Pancreas (tissue), 10 donors: ENCODE measurements around the gene EEF2K. TPM values are rescaled to one million over a fixed set of nuclear protein-coding genes. Genes with fewer than 3 reads are reported as not detected.

Source experiments
- ATAC-seq, 4 donors: fragments of 200-7000 bp; cut with Tn5 transposase; one replicate each; pipeline versions ENCODE4 v1.8.0 to v1.9.1; 2020; ENCODE audit warnings: mild to moderate bottlenecking in 4 of 4, moderate library complexity in 4 of 4
- DNase-seq, 6 donors: peaks; one replicate each; pipeline ENCODE4 v3.0.0-alpha.2; 2020
- FAIRE-seq: peaks from 2 replicates; lab custom pipeline; 2012; peaks lifted over from hg19 to GRCh38; lab: Jason Lieb, UNC
- H3K27ac ChIP-seq, 4 donors: fragments of 200-600 bp; sonication (generic); 1 replicate in 3 of 4; 2 replicates in 1 of 4; pipeline versions ENCODE4 v1.5.0 to v1.8.0; 2020
- H3K27me3 ChIP-seq, 4 donors: fragments of 200-600 bp; one replicate each; pipeline ENCODE4 v1.8.0; 2021
- H3K36me3 ChIP-seq, 3 donors: fragments of 200-600 bp; sonication (generic) in 1 of 3; one replicate each; pipeline versions ENCODE4 v1.5.0 to v1.8.0; 2020 to 2021
- H3K4me1 ChIP-seq, 3 donors: fragments of 200-600 bp; one replicate each; pipeline ENCODE4 v1.8.0; 2021
- H3K4me3 ChIP-seq, 4 donors: fragments of 200-600 bp; sonication (generic) in 2 of 4; one replicate each; pipeline versions ENCODE4 v1.5.0 to v1.8.0; 2020 to 2021
- H3K9me3 ChIP-seq, 4 donors: fragments of 200-600 bp; one replicate each; pipeline ENCODE4 v1.8.0; 2021
- CTCF ChIP-seq, 4 donors: fragments of 200-600 bp; sonication (generic) in 3 of 4; IDR thresholded peaks; one replicate each; pipeline versions ENCODE4 v1.5.0 to v1.8.0; 2021; ENCODE audit warnings: antibody characterized with exemption in 4 of 4
- WGBS, 2 donors: extraction: QIAGEN DNeasy Blood & Tissue Kit; methylation state at CpG; one replicate each; pipeline ENCODE4 v1.1.7; 2013; 5-methylcytosine and 5-hydroxymethylcytosine counted together
- intact Hi-C, 3 donors: fragments of 100-400 bp; cut with DNase I; formaldehyde crosslinking; loops; one replicate each; pipeline versions ENCODE4 v1.11.1 to v1.14.2; 2022
- polyA plus RNA-seq, 2 donors: library from polyadenylated mRNA; stranded (reverse); fragments of 200-250 nt; gene quantifications; one replicate each; pipeline ENCODE4 v1.2.3, GENCODE V29; 2013
- total RNA-seq, 6 donors: library from RNA; stranded (reverse); fragmentation: NEBNext Ultra II Directional in 4 of 6; extraction: Animal tissue kit (Norgen Biotek cat#: 25700) in 4 of 6; gene quantifications; one replicate each; pipeline versions ENCODE4 v1.2.1 to v1.2.4, GENCODE V29; 2021 to 2023
- donor health status: healthy with polysubstance abuse.
- donor health status: DM: no; HTN: no; CAD: no; lungs with moderate emphysema.
- donor health status: DM: no; HTN: no; CAD: no.
- donor health status: control.
- donor health status: control.
- donor health status: Bipolar disorder and iron deficiency.
- donor health status: DM: yes; HTN: yes; CAD: no.
- donor health status: DM: no; HTN: no; CAD: no.
- donor health status: DM: no; HTN: no; CAD: no.
- donor health status: DM: yes; HTN: yes; CAD: no.

Gene EEF2K
- total and polyA plus RNA-seq, 8 donors: 6.1 to 21.1 (median 16.5) TPM

- DNase-seq (peak in 2 of 6 donors; percentile 51 to 71), ATAC-seq (peak in 1 of 4 donors; percentile 2), FAIRE-seq (no peak)
- H3K4me3 ChIP-seq: no peak overlapping the region
- 77 to 78% methylated on average over 17 of the region's 17 CpGs for WGBS, 2 donors
- H3K36me3 ChIP-seq: peaks cover 0 to 55% (median 31%) of the 10 kb centered on the region in 3 donors
- no peaks in the 10 kb centered on the region for H3K4me1 ChIP-seq
- TF ChIP-seq CTCF (IDR thresholded peaks at IDR 0.05): no peak
- intact Hi-C loops: no loop called here
- H3K27me3 ChIP-seq: no peaks in the 10 kb centered on the region
- no peaks in the 10 kb centered on the region for H3K9me3 ChIP-seq
- H3K27ac ChIP-seq: no peak overlapping the region
Observed at GRCh38 chr16:22317001-22317530, 111.0 kb downstream of the EEF2K start.

- TF ChIP-seq CTCF (IDR thresholded peaks at IDR 0.05): no peak
- ATAC-seq: no peak
- Histone ChIP-seq H3K4me3 (no peak overlapping the region), H3K36me3 (peaks cover 0 to 55% (median 29%) of the 10 kb centered on the region in 3 donors), H3K4me1 (no peaks in the 10 kb centered on the region), H3K27me3 (no peaks in the 10 kb centered on the region), H3K9me3 (no peaks in the 10 kb centered on the region), H3K27ac (no peak overlapping the region)
- intact Hi-C loops: no loop called here
- no peak for FAIRE-seq
- no peak for DNase-seq
- WGBS, 2 donors: 86 to 89% methylated on average over 6 of the region's 6 CpGs
Observed at GRCh38 chr16:22317625-22318024, 111.5 kb downstream of the EEF2K start.

GRCh38 chr16:22318690-22319358, 112.7 kb downstream of the EEF2K start:
- Histone ChIP-seq H3K27me3 (no peaks in the 10 kb centered on the region), H3K36me3 (peaks cover 0 to 50% (median 29%) of the 10 kb centered on the region in 3 donors), H3K4me1 (no peaks in the 10 kb centered on the region), H3K27ac (no peak overlapping the region), H3K9me3 (no peaks in the 10 kb centered on the region), H3K4me3 (no peak overlapping the region)
- peak in 2 of 6 donors; percentile 42 to 64 for DNase-seq
- 67 to 69% methylated on average over 18 of the region's 18 CpGs for WGBS, 2 donors
- peak in 3 of 4 donors; percentile 30 to 41 (median 37) for TF ChIP-seq CTCF (IDR thresholded peaks at IDR 0.05)
- intact Hi-C loops: no loop called here
- FAIRE-seq: no peak
- peak in 3 of 4 donors; percentile 26 to 53 (median 35) for ATAC-seq

GRCh38 chr16:22320572-22321339, 114.7 kb downstream of the EEF2K start:
- H3K9me3 ChIP-seq: no peaks in the 10 kb centered on the region
- no peak overlapping the region for H3K4me3 ChIP-seq
- intact Hi-C loops: no loop called here
- no peak for TF ChIP-seq CTCF (IDR thresholded peaks at IDR 0.05)
- H3K27me3 ChIP-seq: no peaks in the 10 kb centered on the region
- no peak for FAIRE-seq
- ATAC-seq: no peak
- no peak overlapping the region for H3K27ac ChIP-seq
- no peaks in the 10 kb centered on the region for H3K4me1 ChIP-seq
- H3K36me3 ChIP-seq: peaks cover 0 to 48% (median 40%) of the 10 kb centered on the region in 3 donors
- 72 to 76% methylated on average over 13 of the region's 13 CpGs for WGBS, 2 donors
- DNase-seq: peak in 1 of 6 donors; percentile 10
